Measurements from ENCODE around the gene SF1.

The SF1 gene

DNA sequence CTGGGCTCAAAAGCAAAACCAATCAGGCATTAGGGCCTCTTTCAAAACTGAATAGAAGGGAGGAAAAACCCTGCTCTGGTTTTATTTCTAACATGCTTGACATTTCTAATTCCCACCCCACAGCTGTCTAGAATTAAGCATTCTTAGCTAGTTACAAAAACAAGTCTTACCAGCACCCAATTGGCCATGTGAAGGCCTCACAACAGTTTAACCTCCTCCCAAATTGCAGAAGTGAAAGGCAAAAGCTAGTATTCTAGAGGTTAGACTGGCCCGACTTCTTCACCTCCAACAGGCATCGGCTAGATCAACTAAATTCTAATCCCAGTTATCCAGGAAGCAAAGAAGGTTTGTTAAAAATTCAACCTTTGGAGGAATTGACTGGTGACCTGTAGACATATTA is 6.5 kb downstream of the SF1 start:
- H3K4ac ChIP-seq (ENCODE audit: low read depth in 1 of 2, low read length in 2 of 2) = no peak overlapping the region
- no peak overlapping the region for H3K4me2 ChIP-seq (ENCODE audit: low read length, poor library complexity, severe bottlenecking)
- H2BK15ac ChIP-seq (ENCODE audit: low read depth, poor library complexity, severe bottlenecking) = no peak overlapping the region
- no peak overlapping the region for H3K23ac ChIP-seq (ENCODE audit: low read length in 2 of 2)
- H3K18ac ChIP-seq (ENCODE audit: low read depth in 1 of 2, low read length in 2 of 2) = no peak overlapping the region
- no peak overlapping the region for H3K14ac ChIP-seq (ENCODE audit: low read length in 2 of 2)
- H4K8ac ChIP-seq (ENCODE audit: low read length) = no peak overlapping the region
- H2AK5ac ChIP-seq (ENCODE audit: low read length, severe bottlenecking) = no peak overlapping the region
- no peak overlapping the region for H3K4me3 ChIP-seq (ENCODE audit: insufficient read depth in 1 of 2, low read depth in 1 of 2, low read length in 2 of 2)
- no peak for DNase-seq
- H3K27me3 ChIP-seq (ENCODE audit: control insufficient read depth in 1 of 2, insufficient read depth in 1 of 2, low read length in 2 of 2) = no peaks in the 10 kb centered on the region
- peaks cover 58 to 100% of the 10 kb centered on the region in 2 experiments for H3K36me3 ChIP-seq (ENCODE audit: control insufficient read depth in 1 of 2, insufficient read depth in 2 of 2, low read depth in 1 of 2, low read length in 2 of 2)
- H3K9me3 ChIP-seq (ENCODE audit: control insufficient read depth, low read length) = no peaks in the 10 kb centered on the region
- peaks cover 4% of the 10 kb centered on the region for H3K4me1 ChIP-seq (ENCODE audit: control insufficient read depth, insufficient read depth, low read depth, low read length)
- no peak overlapping the region for H2BK12ac ChIP-seq (ENCODE audit: low read length in 2 of 2)
- no peak overlapping the region for H4K91ac ChIP-seq (ENCODE audit: low read length)
- no peak overlapping the region for H2BK5ac ChIP-seq (ENCODE audit: low read depth, low read length, poor library complexity, severe bottlenecking)
- no CpG with 5 or more reads among the region's 2 CpGs for WGBS
- H2AFZ ChIP-seq (ENCODE audit: low read depth, low read length) = no peak overlapping the region
- peak overlapping the region; percentile 25 for H3K9ac ChIP-seq (ENCODE audit: low read length)
- peak overlapping the region; percentile 50 for H3K27ac ChIP-seq (ENCODE audit: low read length, poor library complexity, severe bottlenecking)
- H3K79me1 ChIP-seq (replicated peaks; ENCODE audit: low read length, poor library complexity, severe bottlenecking) = peaks cover 28% of the 10 kb centered on the region
- no peak overlapping the region for H2BK120ac ChIP-seq (ENCODE audit: low read depth, low read length)

DNA sequence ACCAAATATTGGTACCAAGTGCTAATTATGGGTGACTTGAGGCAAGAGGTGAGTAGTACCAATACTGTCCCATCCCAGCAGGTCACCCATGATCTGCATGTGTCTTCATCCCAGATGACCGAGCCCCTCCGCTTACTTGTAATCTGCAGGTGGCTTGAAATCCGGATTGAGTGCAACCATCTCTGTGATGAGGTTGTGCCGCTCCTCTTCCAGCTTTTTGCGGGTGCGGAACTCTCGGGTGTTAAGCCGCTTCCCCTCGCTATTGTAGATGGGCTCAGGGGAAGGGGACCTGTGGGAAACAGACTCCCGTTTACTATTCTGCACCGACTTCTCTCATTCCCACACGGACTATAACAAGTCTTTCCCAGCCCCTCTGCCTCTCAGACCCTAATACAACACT is 8.2 kb downstream of the SF1 start:
- Histone ChIP-seq H2BK12ac (ENCODE audit: low read length in 2 of 2) (no peak overlapping the region), H2BK120ac (ENCODE audit: low read depth, low read length) (no peak overlapping the region), H3K4me2 (ENCODE audit: low read length, poor library complexity, severe bottlenecking) (no peak overlapping the region), H3K27ac (ENCODE audit: low read length, poor library complexity, severe bottlenecking) (no peak overlapping the region), H3K36me3 (ENCODE audit: control insufficient read depth in 1 of 2, insufficient read depth in 2 of 2, low read depth in 1 of 2, low read length in 2 of 2) (peaks cover 72 to 92% of the 10 kb centered on the region in 2 experiments), H3K79me1 (replicated peaks; ENCODE audit: low read length, poor library complexity, severe bottlenecking) (peaks cover 35% of the 10 kb centered on the region), H3K18ac (ENCODE audit: low read depth in 1 of 2, low read length in 2 of 2) (no peak overlapping the region), H3K27me3 (ENCODE audit: control insufficient read depth in 1 of 2, insufficient read depth in 1 of 2, low read length in 2 of 2) (no peaks in the 10 kb centered on the region), H3K4ac (ENCODE audit: low read depth in 1 of 2, low read length in 2 of 2) (no peak overlapping the region), H3K9me3 (ENCODE audit: control insufficient read depth, low read length) (no peaks in the 10 kb centered on the region), H2AFZ (ENCODE audit: low read depth, low read length) (no peak overlapping the region), H3K4me1 (ENCODE audit: control insufficient read depth, insufficient read depth, low read depth, low read length) (peaks cover 6% of the 10 kb centered on the region), H2AK5ac (ENCODE audit: low read length, severe bottlenecking) (no peak overlapping the region), H2BK15ac (ENCODE audit: low read depth, poor library complexity, severe bottlenecking) (no peak overlapping the region), H4K8ac (ENCODE audit: low read length) (no peak overlapping the region), H2BK5ac (ENCODE audit: low read depth, low read length, poor library complexity, severe bottlenecking) (no peak overlapping the region), H3K9ac (ENCODE audit: low read length) (no peak overlapping the region), H3K4me3 (ENCODE audit: insufficient read depth in 1 of 2, low read depth in 1 of 2, low read length in 2 of 2) (no peak overlapping the region), H4K91ac (ENCODE audit: low read length) (no peak overlapping the region), H3K14ac (ENCODE audit: low read length in 2 of 2) (no peak overlapping the region), H3K23ac (ENCODE audit: low read length in 2 of 2) (no peak overlapping the region)
- over 99% methylated on average over 10 of the region's 12 CpGs for WGBS
- no peak for DNase-seq

DNA sequence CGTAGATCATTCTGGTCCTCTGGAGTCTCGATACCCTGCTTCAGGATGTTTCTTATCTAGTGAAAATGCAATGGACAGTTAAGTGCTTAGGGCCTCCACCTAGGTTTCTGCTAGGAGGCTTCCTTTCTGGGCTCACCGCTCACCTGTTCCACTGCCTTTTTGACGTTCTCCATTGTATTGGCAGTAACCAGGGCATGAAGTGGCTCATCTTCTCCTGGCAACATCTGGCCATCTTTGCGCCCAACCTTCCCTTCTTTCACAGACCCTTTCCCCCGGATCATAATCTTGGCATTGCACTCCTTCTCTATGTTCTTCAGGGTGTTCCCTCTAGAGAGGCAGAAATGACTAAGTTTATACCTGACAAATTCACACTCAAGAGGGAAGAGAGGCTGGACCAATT is 9.1 kb downstream of the SF1 start:
- H2AK5ac ChIP-seq (ENCODE audit: low read length, severe bottlenecking) = no peak overlapping the region
- no peak overlapping the region for H3K18ac ChIP-seq (ENCODE audit: low read depth in 1 of 2, low read length in 2 of 2)
- no peaks in the 10 kb centered on the region for H3K27me3 ChIP-seq (ENCODE audit: control insufficient read depth in 1 of 2, insufficient read depth in 1 of 2, low read length in 2 of 2)
- DNase-seq = no peak
- no peaks in the 10 kb centered on the region for H3K9me3 ChIP-seq (ENCODE audit: control insufficient read depth, low read length)
- 96% methylated on average over 6 of the region's 6 CpGs for WGBS
- no peak overlapping the region for H2BK5ac ChIP-seq (ENCODE audit: low read depth, low read length, poor library complexity, severe bottlenecking)
- no peak overlapping the region for H2BK15ac ChIP-seq (ENCODE audit: low read depth, poor library complexity, severe bottlenecking)
- H3K4ac ChIP-seq (ENCODE audit: low read depth in 1 of 2, low read length in 2 of 2) = no peak overlapping the region
- H3K14ac ChIP-seq (ENCODE audit: low read length in 2 of 2) = no peak overlapping the region
- H4K8ac ChIP-seq (ENCODE audit: low read length) = no peak overlapping the region
- H2BK12ac ChIP-seq (ENCODE audit: low read length in 2 of 2) = no peak overlapping the region
- H3K9ac ChIP-seq (ENCODE audit: low read length) = no peak overlapping the region
- no peak overlapping the region for H3K4me3 ChIP-seq (ENCODE audit: insufficient read depth in 1 of 2, low read depth in 1 of 2, low read length in 2 of 2)
- no peak overlapping the region for H3K23ac ChIP-seq (ENCODE audit: low read length in 2 of 2)
- no peak overlapping the region for H3K4me2 ChIP-seq (ENCODE audit: low read length, poor library complexity, severe bottlenecking)
- H4K91ac ChIP-seq (ENCODE audit: low read length) = no peak overlapping the region
- peaks cover 35% of the 10 kb centered on the region for H3K79me1 ChIP-seq (replicated peaks; ENCODE audit: low read length, poor library complexity, severe bottlenecking)
- H3K36me3 ChIP-seq (ENCODE audit: control insufficient read depth in 1 of 2, insufficient read depth in 2 of 2, low read depth in 1 of 2, low read length in 2 of 2) = peaks cover 73 to 92% of the 10 kb centered on the region in 2 experiments
- peaks cover 8% of the 10 kb centered on the region for H3K4me1 ChIP-seq (ENCODE audit: control insufficient read depth, insufficient read depth, low read depth, low read length)
- H2BK120ac ChIP-seq (ENCODE audit: low read depth, low read length) = no peak overlapping the region
- no peak overlapping the region for H3K27ac ChIP-seq (ENCODE audit: low read length, poor library complexity, severe bottlenecking)
- H2AFZ ChIP-seq (ENCODE audit: low read depth, low read length) = no peak overlapping the region

DNA sequence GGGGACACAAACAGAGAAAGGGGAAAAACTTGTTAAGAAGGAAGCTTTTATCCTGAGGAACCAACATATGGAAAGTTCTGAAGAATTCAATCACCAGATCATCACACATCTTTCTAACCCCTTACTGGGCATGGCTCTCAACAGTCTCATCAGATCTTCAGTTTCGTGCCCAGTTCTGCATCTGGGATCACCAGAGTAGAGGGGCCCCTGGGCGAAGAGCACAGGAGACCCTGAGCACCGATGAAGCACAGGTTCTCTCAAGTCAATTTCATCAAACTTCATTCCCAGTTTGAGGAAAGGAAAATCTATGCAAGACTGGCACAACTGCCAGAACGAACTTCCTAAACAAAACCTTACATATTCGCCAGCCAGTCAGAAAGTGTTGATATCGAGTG is 10.0 kb downstream of the SF1 start:
- Histone ChIP-seq H4K8ac (ENCODE audit: low read length) (no peak overlapping the region), H3K27me3 (ENCODE audit: control insufficient read depth in 1 of 2, insufficient read depth in 1 of 2, low read length in 2 of 2) (no peaks in the 10 kb centered on the region), H3K4me3 (ENCODE audit: insufficient read depth in 1 of 2, low read depth in 1 of 2, low read length in 2 of 2) (no peak overlapping the region), H2BK12ac (ENCODE audit: low read length in 2 of 2) (no peak overlapping the region), H2AK5ac (ENCODE audit: low read length, severe bottlenecking) (no peak overlapping the region), H2BK120ac (ENCODE audit: low read depth, low read length) (no peak overlapping the region), H3K9me3 (ENCODE audit: control insufficient read depth, low read length) (no peaks in the 10 kb centered on the region), H3K18ac (ENCODE audit: low read depth in 1 of 2, low read length in 2 of 2) (no peak overlapping the region), H3K14ac (ENCODE audit: low read length in 2 of 2) (no peak overlapping the region), H3K4ac (ENCODE audit: low read depth in 1 of 2, low read length in 2 of 2) (no peak overlapping the region), H3K36me3 (ENCODE audit: control insufficient read depth in 1 of 2, insufficient read depth in 2 of 2, low read depth in 1 of 2, low read length in 2 of 2) (peaks cover 78 to 92% of the 10 kb centered on the region in 2 experiments), H3K9ac (ENCODE audit: low read length) (no peak overlapping the region), H2AFZ (ENCODE audit: low read depth, low read length) (no peak overlapping the region), H3K23ac (ENCODE audit: low read length in 2 of 2) (no peak overlapping the region), H3K79me1 (replicated peaks; ENCODE audit: low read length, poor library complexity, severe bottlenecking) (peaks cover 32% of the 10 kb centered on the region), H3K4me2 (ENCODE audit: low read length, poor library complexity, severe bottlenecking) (no peak overlapping the region), H4K91ac (ENCODE audit: low read length) (no peak overlapping the region), H3K27ac (ENCODE audit: low read length, poor library complexity, severe bottlenecking) (no peak overlapping the region), H2BK5ac (ENCODE audit: low read depth, low read length, poor library complexity, severe bottlenecking) (no peak overlapping the region), H3K4me1 (ENCODE audit: control insufficient read depth, insufficient read depth, low read depth, low read length) (peaks cover 18% of the 10 kb centered on the region), H2BK15ac (ENCODE audit: low read depth, poor library complexity, severe bottlenecking) (no peak overlapping the region)
- over 99% methylated on average over 6 of the region's 6 CpGs for WGBS
- DNase-seq = no peak

Measured in mesenchymal stem cell (in vitro differentiated cells and primary cell).